GM12875 (cell line): ENCODE data around the gene C2orf78.
"Not testable (repeated sequence)": the region's sequence is repeated elsewhere in the genome, so short reads cannot be mapped to it uniquely, and the experiment has no call there.

ENCODE experiments used
- H3K4me3 ChIP-seq: one replicate; pipeline ENCODE4 v1.5.1; 2011; ENCODE audit warnings: low read depth, low read length, control low read depth
- CTCF ChIP-seq: IDR thresholded peaks from 2 replicates; pipeline ENCODE4 v1.5.1; 2011; ENCODE audit warnings: low read depth, mild to moderate bottlenecking, control low read depth, inconsistent platforms, low read length, moderate library complexity, borderline replicate concordance; ENCODE audit not compliant: insufficient read depth

The C2orf78 gene

GRCh38 chr2:73746877-73747208 lies 37.1 kb upstream of the C2orf78 start:
- TF ChIP-seq CTCF = no peak
- H3K4me3 ChIP-seq = no peak overlapping the region

GRCh38 chr2:73749314-73749713 lies 34.7 kb upstream of the C2orf78 start:
- TF ChIP-seq CTCF = no peak
- H3K4me3 ChIP-seq = no peak overlapping the region

GRCh38 chr2:73754332-73754731 lies 29.7 kb upstream of the C2orf78 start:
- not testable (repeated sequence) for H3K4me3 ChIP-seq

- no peak for TF ChIP-seq CTCF
Observed at GRCh38 chr2:73759285-73759764, 24.7 kb upstream of the C2orf78 start.

DNA sequence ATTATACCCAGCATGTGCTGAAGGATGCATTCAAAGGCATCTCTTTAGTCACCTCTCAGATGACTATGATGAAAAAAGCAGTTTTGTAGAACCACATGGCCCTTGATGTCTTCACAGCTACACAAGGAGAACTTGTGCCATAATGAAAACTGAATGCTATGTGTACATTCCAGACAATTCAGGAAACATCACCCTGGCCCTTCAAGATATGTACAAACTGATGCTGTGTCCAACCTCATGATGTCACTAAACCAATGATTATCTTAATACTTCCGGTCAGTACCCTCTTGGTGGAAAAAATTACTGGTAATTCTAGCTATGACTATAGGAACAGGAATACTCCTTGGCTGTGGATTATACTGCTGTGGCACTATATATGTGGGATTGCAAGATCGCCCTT lies 24.1 kb upstream of the C2orf78 start:
- H3K4me3 ChIP-seq = no peak overlapping the region
- no peak for TF ChIP-seq CTCF

More at GRCh38 chr2:73759285-73759764, 24.7 kb upstream of the C2orf78 start:
- no peak overlapping the region for H3K4me3 ChIP-seq

DNA sequence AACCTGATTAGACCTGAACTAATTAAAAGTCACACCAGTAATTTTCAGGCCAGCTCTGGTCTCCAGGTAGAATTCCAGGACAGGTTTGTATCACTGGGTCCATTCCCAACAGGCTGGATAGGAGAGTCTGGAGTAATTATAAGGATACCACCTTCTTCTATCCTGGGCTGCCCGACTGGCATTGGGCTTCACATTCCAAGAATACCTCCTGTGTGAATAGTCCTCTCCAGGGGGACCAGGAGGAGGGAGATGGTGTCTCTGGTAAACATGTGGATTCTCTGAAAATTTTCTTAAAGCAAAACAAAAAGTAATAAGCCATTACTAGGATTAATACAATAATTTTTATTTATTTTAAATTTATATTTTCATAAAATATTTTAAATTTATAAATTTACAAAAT lies 21.4 kb upstream of the C2orf78 start:
- H3K4me3 ChIP-seq = no peak overlapping the region
- TF ChIP-seq CTCF = no peak

DNA sequence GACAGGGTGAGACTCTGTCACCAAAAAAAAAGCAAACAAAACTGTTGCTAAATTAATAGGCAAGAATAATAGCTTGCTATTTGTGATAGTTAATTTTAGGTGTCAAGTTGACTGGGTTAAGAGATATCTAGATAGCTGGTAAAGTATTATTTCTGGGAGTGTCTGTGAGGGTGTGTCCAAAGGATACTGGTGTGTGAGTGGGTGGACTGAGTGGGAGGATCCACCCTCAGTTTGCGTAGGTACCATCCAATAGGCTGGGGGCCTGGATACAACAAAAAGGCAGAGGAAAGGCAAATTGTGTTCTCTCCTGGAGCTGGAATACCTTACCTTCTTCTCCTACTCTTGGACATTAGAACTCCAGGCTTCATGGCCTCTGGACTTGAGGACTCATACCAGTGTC lies 19.0 kb upstream of the C2orf78 start:
- no peak overlapping the region for H3K4me3 ChIP-seq
- TF ChIP-seq CTCF = no peak

DNA sequence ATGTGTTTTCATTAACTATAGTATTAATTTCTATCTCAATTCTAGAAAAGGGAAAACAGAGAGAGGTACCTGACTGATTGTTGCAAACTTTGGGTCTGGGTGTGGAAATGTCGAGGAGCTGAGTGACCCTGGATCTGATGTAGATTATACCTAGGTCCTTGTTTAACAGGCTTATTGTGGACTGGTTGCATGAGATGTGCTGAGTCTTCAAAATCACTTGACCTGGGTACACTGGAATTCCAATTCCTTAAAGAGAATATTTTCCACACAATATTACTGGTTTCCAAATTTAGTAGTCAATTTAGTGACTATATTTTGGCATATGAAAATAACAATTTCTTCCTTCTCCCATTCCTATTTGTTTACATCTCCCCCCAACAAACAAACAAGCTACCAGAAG lies 17.6 kb upstream of the C2orf78 start:
- H3K4me3 ChIP-seq = no peak overlapping the region
- no peak for TF ChIP-seq CTCF
